HepG2 (cell line): ENCODE results near the gene ACADSB. TPM values are rescaled to one million over a fixed set of nuclear protein-coding genes. Genes with fewer than 3 reads are reported as not detected.
A peak's percentile ranks its signal among the peaks of the same experiment; 100 is the strongest.

ENCODE experiments used
- CC2D1A ChIP-seq: sonication (generic); formaldehyde crosslinking; IDR thresholded peaks from 2 replicates; pipeline ENCODE4 v1.8.1; 2023; ENCODE audit warnings: mild to moderate bottlenecking, missing genetic modification reagents
- E2F1 ChIP-seq: sonication (generic); formaldehyde crosslinking; IDR thresholded peaks from 2 replicates; pipeline ENCODE4 v1.5.0; 2020; ENCODE audit warnings: missing genetic modification reagents
- ELF3 ChIP-seq: IDR thresholded peaks from 2 replicates; pipeline ENCODE4 v1.6.1; 2016; ENCODE audit warnings: missing genetic modification reagents, missing compliant biosample characterization
- GPBP1L1 ChIP-seq: sonication (generic); formaldehyde crosslinking; IDR thresholded peaks from 2 replicates; pipeline ENCODE4 v1.5.0; 2020; ENCODE audit warnings: mild to moderate bottlenecking, missing genetic modification reagents
- HDAC1 ChIP-seq: sonication (generic); formaldehyde crosslinking; IDR thresholded peaks from 2 replicates; pipeline ENCODE4 v1.5.1; 2020; ENCODE audit warnings: mild to moderate bottlenecking, missing genetic modification reagents
- HNRNPUL1 ChIP-seq: fragments of 200-400 bp; formaldehyde crosslinking; IDR thresholded peaks from 2 replicates; pipeline ENCODE4 v1.6.1; 2017; ENCODE audit warnings: low read depth, mild to moderate bottlenecking, low read length, moderate library complexity
- KLF13 ChIP-seq: sonication (generic); formaldehyde crosslinking; IDR thresholded peaks from 2 replicates; pipeline ENCODE4 v1.4.0; 2020; ENCODE audit warnings: mild to moderate bottlenecking, missing genetic modification reagents
- PHF8 ChIP-seq: sonication (generic); formaldehyde crosslinking; IDR thresholded peaks from 2 replicates; pipeline ENCODE4 v1.5.0; 2020; ENCODE audit warnings: missing genetic modification reagents
- SIN3A ChIP-seq: IDR thresholded peaks from 2 replicates; pipeline ENCODE4 v1.6.1; 2011; ENCODE audit warnings: low read depth, mild to moderate bottlenecking, control low read depth, low read length, borderline replicate concordance
- SRSF4 ChIP-seq: fragments of 200-400 bp; formaldehyde crosslinking; IDR thresholded peaks from one replicate; pipeline ENCODE4 v1.6.1; 2018; ENCODE audit warnings: mild to moderate bottlenecking, low read depth, low read length, moderate library complexity; ENCODE audit not compliant: poor library complexity, severe bottlenecking
- ZBED4 ChIP-seq: sonication (generic); formaldehyde crosslinking; IDR thresholded peaks from 2 replicates; pipeline ENCODE4 v1.4.0; 2020; ENCODE audit warnings: missing genetic modification reagents, borderline replicate concordance
- ZNF138 ChIP-seq: sonication (generic); formaldehyde crosslinking; IDR thresholded peaks from 2 replicates; pipeline ENCODE4 v1.5.0; 2020; ENCODE audit warnings: mild to moderate bottlenecking, low read depth, missing genetic modification reagents
- ZNF17 ChIP-seq: sonication (generic); formaldehyde crosslinking; IDR thresholded peaks from 2 replicates; pipeline ENCODE4 v1.5.0; 2020; ENCODE audit warnings: mild to moderate bottlenecking, missing genetic modification reagents
- ZNF224 ChIP-seq: sonication (generic); formaldehyde crosslinking; IDR thresholded peaks from 2 replicates; pipeline ENCODE4 v1.5.0; 2020; ENCODE audit warnings: mild to moderate bottlenecking, missing genetic modification reagents
- ZNF34 ChIP-seq: sonication (generic); formaldehyde crosslinking; IDR thresholded peaks from 2 replicates; pipeline ENCODE4 v1.4.0; 2020; ENCODE audit warnings: mild to moderate bottlenecking, missing genetic modification reagents, borderline replicate concordance
- ZNF432 ChIP-seq: sonication (generic); formaldehyde crosslinking; IDR thresholded peaks from 2 replicates; pipeline ENCODE4 v1.5.0; 2020; ENCODE audit warnings: missing genetic modification reagents, mild to moderate bottlenecking, borderline replicate concordance
- ZNF644 ChIP-seq: IDR thresholded peaks from 2 replicates; pipeline ENCODE4 v1.6.1; 2016; ENCODE audit warnings: low read depth
- ZNF773 ChIP-seq: sonication (generic); formaldehyde crosslinking; IDR thresholded peaks from 2 replicates; pipeline ENCODE4 v1.4.0; 2020; ENCODE audit warnings: missing genetic modification reagents, borderline replicate concordance
- polyA plus RNA-seq, 8 experiments: library from polyadenylated mRNA; depleted of rRNA in 3 of 8; stranded (reverse) in 7 of 8; unstranded in 1 of 8; fragments of >200 nt; fragmentation: Illumina TruSeq in 4 of 8; extraction: Trizol in 4 of 8; gene quantifications; 2 replicates each; pipeline versions ENCODE4 v1.2.1 to v1.2.3, GENCODE V29; 2011 to 2016; ENCODE audit warnings: low read depth in 4 of 8, missing spikeins in 1 of 8, mixed read lengths in 1 of 8; ENCODE audit not compliant: insufficient read depth in 1 of 8
- total RNA-seq, 5 experiments: library from RNA; depleted of rRNA; stranded (reverse); fragments of >200 nt; fragmentation: Illumina TruSeq; extraction: Trizol; gene quantifications; 2 replicates each; pipeline ENCODE4 v1.2.3, GENCODE V29; 2016; ENCODE audit warnings: low read depth in 1 of 5
- TF ChIP-seq, protein P1 (sequence below): IDR thresholded peaks from 2 replicates; pipeline ENCODE4 v1.6.1; 2018; ENCODE audit warnings: missing genetic modification reagents, mild to moderate bottlenecking, missing compliant biosample characterization
- TF ChIP-seq, protein P2 (sequence below): sonication (generic); formaldehyde crosslinking; IDR thresholded peaks from 2 replicates; pipeline ENCODE4 v1.4.0; 2020; ENCODE audit warnings: missing genetic modification reagents

Gene ACADSB
- total and polyA plus RNA-seq, 2 of the 13 experiments (the other 11 are each of a cell fraction or from before 2014, with no cell fraction given): 80.0 to 87.6 TPM

DNA sequence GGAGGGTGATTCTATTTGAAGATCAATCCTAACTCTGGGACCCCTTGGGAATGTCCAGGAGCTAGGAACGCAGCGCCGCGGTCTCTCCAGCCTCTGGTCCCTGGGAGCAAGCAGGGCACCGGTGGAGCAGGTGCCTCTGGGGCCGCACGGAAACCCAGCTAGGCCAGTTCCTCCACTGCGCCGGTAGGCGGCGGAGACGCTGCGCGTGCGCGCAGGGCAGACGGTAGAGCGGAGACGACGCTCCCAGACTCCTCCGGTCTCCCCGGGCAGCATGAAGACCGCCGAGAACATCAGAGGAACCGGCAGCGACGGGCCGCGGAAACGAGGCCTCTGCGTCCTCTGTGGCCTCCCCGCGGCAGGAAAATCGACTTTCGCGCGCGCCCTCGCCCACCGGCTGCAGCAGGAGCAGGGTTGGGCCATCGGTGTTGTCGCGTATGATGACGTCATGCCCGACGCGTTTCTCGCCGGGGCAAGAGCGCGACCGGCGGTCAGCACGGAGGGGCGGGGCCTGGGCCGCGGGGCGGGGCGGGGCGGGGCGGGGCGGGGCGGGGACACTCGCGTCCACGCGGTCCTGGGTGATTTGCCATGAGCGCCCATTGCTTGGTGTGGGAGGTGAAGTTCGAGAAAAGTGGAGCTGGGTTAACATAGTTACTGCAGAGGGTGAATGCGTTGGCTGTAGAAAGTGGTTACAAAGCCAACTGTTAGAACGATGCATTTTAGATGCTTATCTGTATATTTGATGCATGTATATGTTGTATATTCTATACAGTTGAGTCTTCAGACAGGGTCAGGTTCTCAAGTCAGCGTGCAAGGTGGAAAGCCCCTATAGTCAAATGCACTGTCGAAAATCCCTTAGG, 28.4 kb upstream of the ACADSB start, which contains the start of gene PSTK (continued):
- TF ChIP-seq ZNF34 (CRISPR knock-in tag) (no peak), PHF8 (CRISPR knock-in tag) (peak; percentile 94), HDAC1 (peak; percentile 89), ZNF224 (CRISPR knock-in tag) (peak; percentile 66; the same call in 1 of the 2 replicates), E2F1 (no peak), ZNF432 (CRISPR knock-in tag) (0 out of 2 replicates have a peak, but pooled peaks have one; percentile 16), ZNF644 (no peak), ZNF138 (CRISPR knock-in tag) (peak; percentile 82; the same call in 1 of the 2 replicates), ZBED4 (no peak), KLF13 (no peak), SRSF4 (no peak), ZNF773 (CRISPR knock-in tag) (peak; percentile 50; the same call in 1 of the 2 replicates), HNRNPUL1 (0 out of 2 replicates have a peak, but pooled peaks have one; percentile 13), ELF3 (CRISPR knock-in tag) (peak; percentile 63; the same call in 1 of the 2 replicates), SIN3A (peak; percentile 69; the same call in 1 of the 2 replicates), CC2D1A (CRISPR knock-in tag) (no peak), GPBP1L1 (CRISPR knock-in tag) (no peak), ZNF17 (CRISPR knock-in tag) (no peak)
- TF ChIP-seq, protein P1, sequence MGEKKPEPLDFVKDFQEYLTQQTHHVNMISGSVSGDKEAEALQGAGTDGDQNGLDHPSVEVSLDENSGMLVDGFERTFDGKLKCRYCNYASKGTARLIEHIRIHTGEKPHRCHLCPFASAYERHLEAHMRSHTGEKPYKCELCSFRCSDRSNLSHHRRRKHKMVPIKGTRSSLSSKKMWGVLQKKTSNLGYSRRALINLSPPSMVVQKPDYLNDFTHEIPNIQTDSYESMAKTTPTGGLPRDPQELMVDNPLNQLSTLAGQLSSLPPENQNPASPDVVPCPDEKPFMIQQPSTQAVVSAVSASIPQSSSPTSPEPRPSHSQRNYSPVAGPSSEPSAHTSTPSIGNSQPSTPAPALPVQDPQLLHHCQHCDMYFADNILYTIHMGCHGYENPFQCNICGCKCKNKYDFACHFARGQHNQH (CRISPR knock-in tag): peak; percentile 77
- TF ChIP-seq, protein P2, sequence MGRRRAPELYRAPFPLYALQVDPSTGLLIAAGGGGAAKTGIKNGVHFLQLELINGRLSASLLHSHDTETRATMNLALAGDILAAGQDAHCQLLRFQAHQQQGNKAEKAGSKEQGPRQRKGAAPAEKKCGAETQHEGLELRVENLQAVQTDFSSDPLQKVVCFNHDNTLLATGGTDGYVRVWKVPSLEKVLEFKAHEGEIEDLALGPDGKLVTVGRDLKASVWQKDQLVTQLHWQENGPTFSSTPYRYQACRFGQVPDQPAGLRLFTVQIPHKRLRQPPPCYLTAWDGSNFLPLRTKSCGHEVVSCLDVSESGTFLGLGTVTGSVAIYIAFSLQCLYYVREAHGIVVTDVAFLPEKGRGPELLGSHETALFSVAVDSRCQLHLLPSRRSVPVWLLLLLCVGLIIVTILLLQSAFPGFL (CRISPR knock-in tag): 0 out of 2 replicates have a peak, but pooled peaks have one; percentile 72
